ENCODE results near the gene NUSAP1. TPM values are rescaled to one million over a fixed set of nuclear protein-coding genes. Genes with fewer than 3 reads are reported as not detected.

Gene NUSAP1
- total and polyA plus RNA-seq, 10 of the 15 experiments (the other 5 are each of a cell fraction or from before 2014, with no cell fraction given), result 158 to 315 (median 229) TPM

GRCh38 chr15:41416128-41416741, 83.6 kb downstream of the NUSAP1 start (continued):
- TF ChIP-seq MLLT1 (IDR thresholded peaks at IDR 0.05), result no peak; the same call in none of the 2 replicates
- peak; percentile 19; the same call in 1 of the 2 replicates for TF ChIP-seq NBN (IDR thresholded peaks at IDR 0.05)
- no peak for TF ChIP-seq SP1 (IDR thresholded peaks at IDR 0.05; ENCODE audit: low read depth, low read length)
- TF ChIP-seq IRF4 (IDR thresholded peaks at IDR 0.05; ENCODE audit: low read depth, low read length), result no peak
- TF ChIP-seq NKRF (conservative IDR thresholded peaks at IDR 0.05), result peak; percentile 63; the same call in 1 of the 2 replicates
- TF ChIP-seq CBX3 (IDR thresholded peaks at IDR 0.05; ENCODE audit: borderline replicate concordance, low read depth), result no peak
- TF ChIP-seq RUNX3 (IDR thresholded peaks at IDR 0.05; ENCODE audit: low read length), result peak; percentile 9; the same call in 1 of the 2 replicates
- TF ChIP-seq RELA (IDR thresholded peaks at IDR 0.05; ENCODE audit: borderline replicate concordance, partially characterized antibody), result no peak
- no peak for TF ChIP-seq CBFB (IDR thresholded peaks at IDR 0.05; ENCODE audit: low read depth)

Data from GM12878 (cell line).